UCSD-AML1 (cell line): Measurements from ENCODE around the gene ANAPC2.

Experiments used
- DNase-seq: peaks from one replicate; lab custom pipeline; 2025; ENCODE audit not compliant: unreplicated experiment; lab: John Stamatoyannopoulos, UW

Gene ANAPC2

DNA sequence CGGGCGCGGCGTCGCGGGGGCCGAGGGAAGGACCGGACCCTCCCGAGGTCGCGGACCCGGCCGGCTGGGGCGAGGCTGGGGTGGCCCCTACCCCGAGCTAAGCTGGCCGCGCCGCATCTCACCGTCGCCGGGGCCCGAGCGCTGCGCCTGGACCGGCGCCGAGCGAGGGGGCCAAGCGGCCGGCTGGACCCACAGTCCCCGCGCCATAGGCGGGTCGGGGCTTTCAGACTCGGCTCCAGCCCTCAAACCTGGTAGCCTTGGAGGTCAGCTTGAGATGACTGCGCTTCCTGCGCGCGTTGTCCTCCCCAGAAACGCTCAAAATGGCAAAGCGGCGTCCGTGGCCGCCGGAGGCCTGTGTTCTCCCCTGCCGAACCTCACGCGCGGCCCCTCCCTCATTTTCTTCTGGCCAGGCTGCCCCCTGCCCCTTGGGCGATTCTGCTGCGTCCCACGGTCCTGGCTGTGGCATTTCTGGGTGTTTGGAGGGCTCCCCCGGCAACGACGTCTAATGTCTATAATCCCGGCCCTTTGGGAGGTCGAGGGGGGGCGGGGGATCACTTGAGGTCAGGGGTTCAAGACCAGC is 58.1 kb downstream of the ANAPC2 start:
- no peak for DNase-seq

DNA sequence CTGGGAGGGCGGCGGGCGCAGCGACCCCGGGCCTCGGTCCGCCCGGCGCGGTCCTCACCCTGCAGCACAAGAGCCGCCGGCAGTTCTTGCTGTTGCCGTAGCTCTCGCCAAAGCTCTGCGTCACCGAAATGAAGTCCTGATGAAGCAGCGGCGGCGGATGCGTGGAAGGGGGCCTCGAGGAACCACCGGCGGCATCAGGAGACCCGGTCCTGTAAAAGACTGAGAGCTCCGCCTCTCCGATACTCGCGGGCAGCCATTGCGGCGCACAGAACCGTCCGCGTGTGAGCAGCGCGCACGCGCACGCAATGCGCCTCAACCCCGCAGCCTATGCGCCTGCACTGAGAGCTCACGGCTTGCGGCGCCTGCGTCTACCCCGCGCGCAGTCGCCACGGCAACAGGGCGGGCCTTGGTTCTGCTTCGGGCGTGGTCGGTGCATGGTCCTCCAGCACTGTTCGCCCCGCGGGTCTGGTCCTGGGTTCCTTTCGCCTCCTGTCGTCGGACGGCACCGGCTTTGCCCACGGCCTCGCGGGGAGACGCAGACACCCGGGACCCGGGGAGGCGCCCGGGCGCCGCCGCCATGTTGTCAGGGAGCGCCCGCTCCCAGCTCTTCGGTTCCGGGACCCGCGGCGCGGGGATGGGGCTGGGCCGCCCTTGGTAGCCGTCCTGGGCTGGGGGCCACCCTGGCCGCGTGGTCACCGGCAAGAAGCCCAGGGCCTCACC is 58.7 kb downstream of the ANAPC2 start:
- peak; percentile 84 for DNase-seq

DNA sequence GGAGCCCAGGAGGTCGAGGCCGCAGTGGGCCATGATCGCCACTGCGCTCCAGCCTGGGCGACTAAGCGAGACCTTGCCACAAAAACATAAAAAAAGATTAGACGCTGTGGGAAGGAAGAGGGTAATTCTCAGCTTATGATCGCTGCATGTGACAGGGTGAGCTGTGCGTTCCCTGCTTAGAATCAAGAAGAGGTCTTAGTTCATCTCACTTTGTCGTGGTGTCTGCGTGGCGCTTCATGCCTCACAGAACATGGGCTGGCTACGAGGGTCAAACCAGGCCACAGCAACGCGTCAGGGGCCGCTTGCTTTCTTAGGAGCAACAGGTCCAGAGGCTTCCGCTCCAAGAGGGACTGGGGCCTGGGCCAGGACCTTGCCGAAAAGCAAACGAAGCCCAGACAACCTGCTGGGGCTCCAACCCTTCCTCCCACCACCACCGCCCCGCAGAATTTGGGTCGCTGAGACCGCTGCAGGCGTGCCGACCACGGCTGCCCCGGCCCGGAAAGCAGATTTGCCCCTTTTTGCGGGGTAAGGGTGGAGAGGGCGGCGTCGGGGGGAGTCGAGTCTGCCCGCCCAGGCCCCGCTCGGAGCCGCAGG is 59.4 kb downstream of the ANAPC2 start:
- no peak for DNase-seq

DNA sequence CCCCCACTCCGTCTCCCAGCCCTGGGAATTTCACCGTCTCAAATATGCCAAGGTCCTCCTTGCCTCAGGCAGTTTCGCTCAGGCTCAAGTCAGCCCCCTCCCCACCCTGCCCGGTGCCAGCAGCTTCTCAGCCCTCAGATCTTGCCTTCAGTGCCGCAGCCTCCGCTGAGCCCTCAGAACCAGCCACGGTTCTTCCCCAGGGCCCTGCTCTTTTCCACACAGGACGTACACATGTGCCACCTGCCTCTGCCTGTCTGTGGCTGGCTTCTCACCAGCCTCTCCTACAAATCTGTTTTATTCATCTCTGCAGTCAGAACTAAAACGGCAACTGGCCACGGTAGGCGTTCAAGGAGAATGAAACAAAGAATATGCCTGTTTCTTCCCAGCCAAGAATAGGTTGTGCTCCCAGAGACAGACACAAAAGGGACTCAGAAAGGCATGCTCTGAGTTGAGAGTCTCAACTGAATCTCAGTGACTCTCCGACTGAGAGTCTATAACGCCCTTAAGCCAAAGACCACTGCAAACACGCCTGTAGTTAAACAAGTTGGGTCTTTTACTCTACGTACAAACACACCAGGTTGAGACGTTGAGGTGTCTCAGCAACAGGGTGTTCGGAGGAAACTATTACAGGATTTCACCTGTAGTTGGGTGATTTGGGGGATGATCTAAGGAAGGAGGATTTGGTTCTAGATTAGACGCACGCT is 60.0 kb downstream of the ANAPC2 start:
- DNase-seq: no peak

DNA sequence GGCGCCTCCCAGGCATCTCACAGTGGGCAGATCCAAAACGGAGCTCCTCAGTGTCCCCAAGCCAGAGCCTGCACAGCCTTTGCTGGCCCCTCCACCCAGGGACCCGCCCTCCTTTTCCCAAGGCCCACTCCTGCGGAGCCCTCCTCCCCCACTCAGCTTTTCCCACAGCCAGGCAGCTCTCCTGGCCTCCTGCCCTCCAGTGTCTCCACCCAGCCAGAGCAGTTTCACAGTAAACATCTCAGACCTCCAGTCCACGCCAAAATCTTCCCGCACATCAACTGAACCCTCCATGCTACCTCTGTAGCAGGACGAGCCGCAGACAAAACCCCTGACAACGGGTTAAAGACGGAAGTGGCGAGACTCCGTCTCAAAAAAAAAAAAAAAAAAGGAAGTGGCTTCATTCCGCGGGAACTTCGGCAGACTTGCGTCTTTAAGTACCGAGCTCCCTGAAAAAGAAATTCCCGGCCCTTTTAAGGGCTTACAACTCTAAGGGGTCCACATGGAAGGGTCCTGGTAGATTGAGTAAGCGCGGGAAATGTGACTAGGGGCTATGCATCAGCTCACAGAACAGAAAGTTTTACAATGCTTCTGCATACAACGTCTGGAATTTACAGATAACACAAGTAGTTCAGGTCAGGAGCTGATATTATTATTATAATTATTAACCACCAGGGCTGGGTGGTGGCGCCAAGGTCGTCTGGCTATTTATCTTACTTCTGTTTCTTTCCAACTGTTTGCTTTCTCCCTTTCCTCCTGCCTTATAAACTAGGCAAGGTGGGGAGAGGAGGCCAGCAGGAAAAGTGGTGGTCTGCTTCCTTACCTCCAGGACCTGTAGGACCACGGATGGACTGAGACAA is 60.8 kb downstream of the ANAPC2 start:
- peak; percentile 52 for DNase-seq

DNA sequence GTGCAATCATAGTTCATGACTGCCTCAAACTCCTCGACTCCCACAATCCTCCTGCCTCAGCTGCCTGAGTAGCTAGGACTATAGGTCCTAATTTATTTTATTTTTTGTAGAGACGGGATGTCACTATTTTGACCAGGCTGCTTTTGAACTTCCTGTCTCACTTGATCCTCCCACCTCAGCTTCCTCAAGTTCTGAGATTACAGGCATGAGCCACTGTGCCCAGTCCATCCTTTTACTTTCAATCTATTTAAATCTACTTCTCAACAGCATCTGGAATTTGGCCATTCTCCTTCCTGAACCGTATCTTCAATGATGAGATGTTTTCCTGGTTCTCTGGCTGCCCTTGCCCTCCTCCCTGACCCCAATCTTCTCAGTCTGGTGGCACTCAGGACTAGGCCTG is 61.6 kb downstream of the ANAPC2 start:
- no peak for DNase-seq
